Adrenal gland (tissue), 5 donors: ENCODE data around the gene RGL3.

Experiments
- POLR2A ChIP-seq, 2 donors: fragments of 450-650 bp; IDR thresholded peaks; one replicate each; pipeline ENCODE4 v1.6.1; 2017; ENCODE audit warnings: antibody characterized with exemption in 2 of 2, mild to moderate bottlenecking in 2 of 2, moderate library complexity in 1 of 2
- TF ChIP-seq, protein P1 (sequence below), 6 experiments: fragments of 450-650 bp in 4 of 6; fragments of 200-600 bp in 2 of 6; sonication (generic) in 1 of 6; IDR thresholded peaks; 1 replicate in 5 of 6; 2 replicates in 1 of 6; pipeline versions ENCODE4 v1.5.1 to v1.8.0; 2016 to 2021; ENCODE audit warnings: antibody characterized with exemption in 6 of 6, mild to moderate bottlenecking in 2 of 6, moderate library complexity in 1 of 6
- donor health status: DM: no; HTN: no; CAD: no.

DNA sequence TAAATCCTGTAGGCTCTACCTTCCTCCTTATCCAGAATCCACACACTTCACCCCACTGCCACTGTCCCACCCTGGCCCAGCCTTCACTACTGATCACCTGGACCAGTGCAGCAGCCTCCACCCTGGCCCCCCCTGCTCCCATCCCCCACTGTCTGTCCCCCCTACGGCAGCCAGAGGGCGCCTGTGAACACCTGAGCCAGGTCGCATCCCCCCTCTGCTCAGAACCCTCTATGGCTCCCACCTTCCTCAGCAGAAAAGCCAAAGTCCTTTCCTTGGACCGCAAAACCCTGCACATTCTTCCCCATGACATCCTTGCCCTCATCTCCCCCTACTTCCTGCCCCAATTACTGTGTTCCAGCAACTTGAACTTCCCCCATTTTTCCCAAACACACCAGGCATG lies 41.1 kb upstream of the RGL3 start:
- TF ChIP-seq POLR2A (IDR thresholded peaks at IDR 0.05), result no peak
- TF ChIP-seq, protein P1, sequence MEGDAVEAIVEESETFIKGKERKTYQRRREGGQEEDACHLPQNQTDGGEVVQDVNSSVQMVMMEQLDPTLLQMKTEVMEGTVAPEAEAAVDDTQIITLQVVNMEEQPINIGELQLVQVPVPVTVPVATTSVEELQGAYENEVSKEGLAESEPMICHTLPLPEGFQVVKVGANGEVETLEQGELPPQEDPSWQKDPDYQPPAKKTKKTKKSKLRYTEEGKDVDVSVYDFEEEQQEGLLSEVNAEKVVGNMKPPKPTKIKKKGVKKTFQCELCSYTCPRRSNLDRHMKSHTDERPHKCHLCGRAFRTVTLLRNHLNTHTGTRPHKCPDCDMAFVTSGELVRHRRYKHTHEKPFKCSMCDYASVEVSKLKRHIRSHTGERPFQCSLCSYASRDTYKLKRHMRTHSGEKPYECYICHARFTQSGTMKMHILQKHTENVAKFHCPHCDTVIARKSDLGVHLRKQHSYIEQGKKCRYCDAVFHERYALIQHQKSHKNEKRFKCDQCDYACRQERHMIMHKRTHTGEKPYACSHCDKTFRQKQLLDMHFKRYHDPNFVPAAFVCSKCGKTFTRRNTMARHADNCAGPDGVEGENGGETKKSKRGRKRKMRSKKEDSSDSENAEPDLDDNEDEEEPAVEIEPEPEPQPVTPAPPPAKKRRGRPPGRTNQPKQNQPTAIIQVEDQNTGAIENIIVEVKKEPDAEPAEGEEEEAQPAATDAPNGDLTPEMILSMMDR (IDR thresholded peaks at IDR 0.05), result peak in 2 of 6 experiments; percentile 23 to 25
